Measurements from ENCODE around the gene RBMX.

Gene RBMX

GRCh38 chrX:136865270-136866158 lies 15.0 kb downstream of the RBMX start:
- no peaks in the 10 kb centered on the region for H3K9me3 ChIP-seq (ENCODE audit: control insufficient read depth, low read length)
- H3K36me3 ChIP-seq (ENCODE audit: control insufficient read depth, insufficient read depth, low read length): peaks cover 84% of the 10 kb centered on the region
- no peak overlapping the region for H3K4me3 ChIP-seq (ENCODE audit: extremely low read depth, insufficient read depth, low read length, poor library complexity, severe bottlenecking)
- no peaks in the 10 kb centered on the region for H3K4me1 ChIP-seq (ENCODE audit: control insufficient read depth, insufficient read depth, low read length, poor library complexity, severe bottlenecking)
- 88% methylated on average over 2 of the region's 9 CpGs; no CpG with 5 or more reads in 1 of the 2 experiments for WGBS, 2 experiments (ENCODE audit: insufficient coverage in 2 of 2)
- H3K27ac ChIP-seq (ENCODE audit: low read depth, low read length, severe bottlenecking): no peak overlapping the region

GRCh38 chrX:136863826-136864225 lies 16.7 kb downstream of the RBMX start:
- no CpG with 5 or more reads among the region's 2 CpGs for WGBS, 2 experiments (ENCODE audit: insufficient coverage in 2 of 2)
- no peak overlapping the region for H3K4me3 ChIP-seq (ENCODE audit: extremely low read depth, insufficient read depth, low read length, poor library complexity, severe bottlenecking)
- H3K9me3 ChIP-seq (ENCODE audit: control insufficient read depth, low read length): no peaks in the 10 kb centered on the region
- peaks cover 73% of the 10 kb centered on the region for H3K36me3 ChIP-seq (ENCODE audit: control insufficient read depth, insufficient read depth, low read length)
- H3K4me1 ChIP-seq (ENCODE audit: control insufficient read depth, insufficient read depth, low read length, poor library complexity, severe bottlenecking): no peaks in the 10 kb centered on the region
- no peak overlapping the region for H3K27ac ChIP-seq (ENCODE audit: low read depth, low read length, severe bottlenecking)

- H3K4me1 ChIP-seq (ENCODE audit: control insufficient read depth, insufficient read depth, low read length, poor library complexity, severe bottlenecking): no peaks in the 10 kb centered on the region
- 100% methylated on average over 1 of the region's 5 CpGs; no CpG with 5 or more reads in 1 of the 2 experiments for WGBS, 2 experiments (ENCODE audit: insufficient coverage in 2 of 2)
- no peak overlapping the region for H3K4me3 ChIP-seq (ENCODE audit: extremely low read depth, insufficient read depth, low read length, poor library complexity, severe bottlenecking)
- H3K9me3 ChIP-seq (ENCODE audit: control insufficient read depth, low read length): no peaks in the 10 kb centered on the region
- H3K36me3 ChIP-seq (ENCODE audit: control insufficient read depth, insufficient read depth, low read length): peaks cover 60% of the 10 kb centered on the region
- H3K27ac ChIP-seq (ENCODE audit: low read depth, low read length, severe bottlenecking): no peak overlapping the region
These were observed 18.0 kb downstream of the RBMX start for GRCh38 chrX:136862546-136862945.

- H3K9me3 ChIP-seq (ENCODE audit: control insufficient read depth, low read length): no peaks in the 10 kb centered on the region
- H3K4me1 ChIP-seq (ENCODE audit: control insufficient read depth, insufficient read depth, low read length, poor library complexity, severe bottlenecking): no peaks in the 10 kb centered on the region
- peaks cover 54% of the 10 kb centered on the region for H3K36me3 ChIP-seq (ENCODE audit: control insufficient read depth, insufficient read depth, low read length)
- H3K27ac ChIP-seq (ENCODE audit: low read depth, low read length, severe bottlenecking): no peak overlapping the region
- H3K4me3 ChIP-seq (ENCODE audit: extremely low read depth, insufficient read depth, low read length, poor library complexity, severe bottlenecking): no peak overlapping the region
- WGBS, 2 experiments (ENCODE audit: insufficient coverage in 2 of 2): no CpG with 5 or more reads among the region's 1 CpG
These were observed 18.6 kb downstream of the RBMX start for GRCh38 chrX:136861877-136862276.

- H3K9me3 ChIP-seq (ENCODE audit: control insufficient read depth, low read length): no peaks in the 10 kb centered on the region
- WGBS, 2 experiments (ENCODE audit: insufficient coverage in 2 of 2): 91% methylated on average over 4 of the region's 4 CpGs; no CpG with 5 or more reads in 1 of the 2 experiments
These were observed 22.3 kb downstream of the RBMX start for GRCh38 chrX:136858007-136858756.

GRCh38 chrX:136856551-136856950 lies 24.0 kb downstream of the RBMX start:
- 97 to 100% methylated on average over 1 to 5 of the region's 6 CpGs for WGBS, 2 experiments (ENCODE audit: insufficient coverage in 2 of 2)
- peaks cover 27% of the 10 kb centered on the region for H3K36me3 ChIP-seq (ENCODE audit: control insufficient read depth, insufficient read depth, low read length)
- no peaks in the 10 kb centered on the region for H3K9me3 ChIP-seq (ENCODE audit: control insufficient read depth, low read length)
- no peaks in the 10 kb centered on the region for H3K4me1 ChIP-seq (ENCODE audit: control insufficient read depth, insufficient read depth, low read length, poor library complexity, severe bottlenecking)
- H3K4me3 ChIP-seq (ENCODE audit: extremely low read depth, insufficient read depth, low read length, poor library complexity, severe bottlenecking): no peak overlapping the region
- no peak overlapping the region for H3K27ac ChIP-seq (ENCODE audit: low read depth, low read length, severe bottlenecking)

More at GRCh38 chrX:136858007-136858756, 22.3 kb downstream of the RBMX start:
- no peak overlapping the region for H3K27ac ChIP-seq (ENCODE audit: low read depth, low read length, severe bottlenecking)
- no peak overlapping the region for H3K4me3 ChIP-seq (ENCODE audit: extremely low read depth, insufficient read depth, low read length, poor library complexity, severe bottlenecking)
- H3K4me1 ChIP-seq (ENCODE audit: control insufficient read depth, insufficient read depth, low read length, poor library complexity, severe bottlenecking): no peaks in the 10 kb centered on the region
- peaks cover 36% of the 10 kb centered on the region for H3K36me3 ChIP-seq (ENCODE audit: control insufficient read depth, insufficient read depth, low read length)

- Histone ChIP-seq H3K4me1 (ENCODE audit: control insufficient read depth, insufficient read depth, low read length, poor library complexity, severe bottlenecking) (no peaks in the 10 kb centered on the region), H3K9me3 (ENCODE audit: control insufficient read depth, low read length) (no peaks in the 10 kb centered on the region), H3K4me3 (ENCODE audit: extremely low read depth, insufficient read depth, low read length, poor library complexity, severe bottlenecking) (no peak overlapping the region), H3K36me3 (ENCODE audit: control insufficient read depth, insufficient read depth, low read length) (peaks cover 22% of the 10 kb centered on the region), H3K27ac (ENCODE audit: low read depth, low read length, severe bottlenecking) (no peak overlapping the region)
- no CpG with 5 or more reads among the region's 8 CpGs for WGBS, 2 experiments (ENCODE audit: insufficient coverage in 2 of 2)
These were observed 24.5 kb downstream of the RBMX start for GRCh38 chrX:136856050-136856449.

- Histone ChIP-seq H3K27ac (ENCODE audit: low read depth, low read length, severe bottlenecking) (no peak overlapping the region), H3K4me3 (ENCODE audit: extremely low read depth, insufficient read depth, low read length, poor library complexity, severe bottlenecking) (no peak overlapping the region), H3K9me3 (ENCODE audit: control insufficient read depth, low read length) (no peaks in the 10 kb centered on the region), H3K4me1 (ENCODE audit: control insufficient read depth, insufficient read depth, low read length, poor library complexity, severe bottlenecking) (no peaks in the 10 kb centered on the region), H3K36me3 (ENCODE audit: control insufficient read depth, insufficient read depth, low read length) (peaks cover 33% of the 10 kb centered on the region)
- no CpG with 5 or more reads among the region's 3 CpGs for WGBS, 2 experiments (ENCODE audit: insufficient coverage in 2 of 2)
These were observed 29.0 kb downstream of the RBMX start for GRCh38 chrX:136851526-136851925.

- no peaks in the 10 kb centered on the region for H3K9me3 ChIP-seq (ENCODE audit: control insufficient read depth, low read length)
- no peak overlapping the region for H3K4me3 ChIP-seq (ENCODE audit: extremely low read depth, insufficient read depth, low read length, poor library complexity, severe bottlenecking)
- no peak overlapping the region for H3K27ac ChIP-seq (ENCODE audit: low read depth, low read length, severe bottlenecking)
- 93 to 100% methylated on average over 1 to 3 of the region's 9 CpGs for WGBS, 2 experiments (ENCODE audit: insufficient coverage in 2 of 2)
- H3K4me1 ChIP-seq (ENCODE audit: control insufficient read depth, insufficient read depth, low read length, poor library complexity, severe bottlenecking): no peaks in the 10 kb centered on the region
- H3K36me3 ChIP-seq (ENCODE audit: control insufficient read depth, insufficient read depth, low read length): peaks cover 32% of the 10 kb centered on the region
These were observed 29.9 kb downstream of the RBMX start for GRCh38 chrX:136850441-136851175.

GRCh38 chrX:136849395-136849794 lies 31.1 kb downstream of the RBMX start:
- Histone ChIP-seq H3K4me1 (ENCODE audit: control insufficient read depth, insufficient read depth, low read length, poor library complexity, severe bottlenecking) (no peaks in the 10 kb centered on the region), H3K27ac (ENCODE audit: low read depth, low read length, severe bottlenecking) (no peak overlapping the region), H3K9me3 (ENCODE audit: control insufficient read depth, low read length) (no peaks in the 10 kb centered on the region), H3K4me3 (ENCODE audit: extremely low read depth, insufficient read depth, low read length, poor library complexity, severe bottlenecking) (no peak overlapping the region), H3K36me3 (ENCODE audit: control insufficient read depth, insufficient read depth, low read length) (peaks cover 36% of the 10 kb centered on the region)
- WGBS, 2 experiments (ENCODE audit: insufficient coverage in 2 of 2): no CpG with 5 or more reads among the region's 3 CpGs

All from mesodermal cell (in vitro differentiated cells).